AML-193 (cell line): ENCODE results near the gene LDLRAD4.

Source experiments
- DNase-seq, 2 experiments: peaks; one replicate each; lab custom pipeline; 2025; lab: John Stamatoyannopoulos, UW

The LDLRAD4 gene

DNA sequence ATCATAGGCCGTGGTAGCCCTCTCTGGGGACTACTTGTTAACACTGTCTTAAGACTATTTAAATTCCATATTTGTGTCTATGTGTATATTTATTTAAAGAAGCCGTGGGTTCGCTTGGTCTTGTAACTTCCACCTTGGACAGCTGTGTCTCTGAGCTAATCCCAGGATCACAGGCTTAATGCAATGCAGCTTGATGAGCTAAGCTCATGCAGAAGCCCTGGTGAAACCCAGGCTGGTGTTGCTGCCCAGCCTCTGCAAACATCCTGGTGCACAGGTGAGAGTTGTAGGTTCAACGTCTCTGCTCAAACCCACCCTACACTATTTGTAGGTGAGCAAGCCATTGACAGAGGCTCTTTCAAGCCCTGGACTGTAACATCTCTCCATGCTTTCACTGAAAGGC, 296.0 kb downstream of the LDLRAD4 start:
- DNase-seq = no peak

GRCh38 chr18:13516855-13517254, 298.3 kb downstream of the LDLRAD4 start:
- no peak for DNase-seq

DNA sequence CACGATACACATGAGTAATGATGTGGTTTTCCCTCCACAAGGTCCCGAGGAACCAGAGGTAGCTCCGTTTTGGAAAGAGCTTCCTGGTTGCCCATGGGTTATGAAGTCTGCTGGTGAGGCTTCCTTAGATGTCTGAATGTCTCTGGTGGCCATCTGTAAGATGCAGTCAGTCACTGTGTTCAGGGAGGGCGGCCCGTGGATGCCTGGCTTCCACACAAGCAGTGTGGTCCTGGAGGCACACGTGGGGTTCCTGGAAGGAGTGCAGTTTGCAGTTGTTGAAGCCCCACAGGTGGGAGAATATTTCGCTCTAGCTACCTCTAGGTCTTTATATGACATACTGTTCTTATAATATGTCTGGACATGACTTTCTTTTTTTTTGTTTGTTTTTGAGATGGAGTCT, 298.8 kb downstream of the LDLRAD4 start:
- DNase-seq = no peak

DNA sequence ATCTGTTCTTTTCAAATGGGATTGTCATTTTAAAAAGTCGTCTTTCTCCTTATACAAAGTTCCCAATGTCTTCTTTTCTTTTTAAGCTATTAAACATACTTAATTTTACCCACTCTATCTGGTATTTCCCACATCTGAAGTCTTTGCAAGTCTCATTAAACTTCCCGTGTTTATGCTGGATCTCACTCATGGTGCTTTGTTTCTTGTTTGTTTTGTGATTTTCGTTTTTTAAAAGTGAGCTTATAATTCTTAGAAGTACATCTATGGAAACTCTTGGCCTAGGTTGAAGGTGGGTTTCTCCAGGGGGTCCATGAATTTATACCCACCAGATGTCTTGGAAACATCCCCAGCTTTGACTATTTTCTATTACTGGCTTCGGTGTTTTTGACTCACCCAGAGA, 299.8 kb downstream of the LDLRAD4 start:
- DNase-seq = no peak

- no peak for DNase-seq
Measured at GRCh38 chr18:13520306-13520705, 301.7 kb downstream of the LDLRAD4 start.

DNA sequence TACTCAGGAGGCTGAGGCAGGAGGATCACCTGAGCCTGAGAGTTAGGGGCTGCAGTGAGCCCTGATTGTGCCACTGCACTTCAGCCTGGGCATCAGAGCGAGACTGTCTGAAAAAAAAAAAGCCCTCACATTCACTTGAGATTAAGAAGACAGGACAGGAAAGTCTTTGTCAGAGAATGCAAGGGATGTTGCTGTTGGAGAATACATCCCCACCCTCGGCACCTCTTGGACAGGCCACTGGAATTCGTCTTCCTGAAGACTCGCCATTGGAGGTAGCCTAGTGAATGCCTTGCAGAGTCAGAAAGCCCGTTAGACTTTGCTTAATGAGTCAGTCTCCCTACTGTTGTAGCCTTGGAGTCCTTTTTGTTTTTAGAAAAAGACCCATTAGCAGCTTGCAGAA, 302.2 kb downstream of the LDLRAD4 start:
- DNase-seq = no peak

GRCh38 chr18:13521418-13521817, 302.9 kb downstream of the LDLRAD4 start:
- DNase-seq = no peak

- no peak for DNase-seq
Measured at GRCh38 chr18:13522256-13522655, 303.7 kb downstream of the LDLRAD4 start.

GRCh38 chr18:13522861-13523660, 304.5 kb downstream of the LDLRAD4 start:
- no peak for DNase-seq

GRCh38 chr18:13524054-13524453, 305.5 kb downstream of the LDLRAD4 start:
- no peak for DNase-seq

GRCh38 chr18:13524811-13525210, 306.3 kb downstream of the LDLRAD4 start:
- no peak for DNase-seq

- DNase-seq = no peak
Measured at GRCh38 chr18:13525381-13526029, 306.9 kb downstream of the LDLRAD4 start.

- no peak for DNase-seq
Measured at GRCh38 chr18:13526519-13526918, 308.0 kb downstream of the LDLRAD4 start.

DNA sequence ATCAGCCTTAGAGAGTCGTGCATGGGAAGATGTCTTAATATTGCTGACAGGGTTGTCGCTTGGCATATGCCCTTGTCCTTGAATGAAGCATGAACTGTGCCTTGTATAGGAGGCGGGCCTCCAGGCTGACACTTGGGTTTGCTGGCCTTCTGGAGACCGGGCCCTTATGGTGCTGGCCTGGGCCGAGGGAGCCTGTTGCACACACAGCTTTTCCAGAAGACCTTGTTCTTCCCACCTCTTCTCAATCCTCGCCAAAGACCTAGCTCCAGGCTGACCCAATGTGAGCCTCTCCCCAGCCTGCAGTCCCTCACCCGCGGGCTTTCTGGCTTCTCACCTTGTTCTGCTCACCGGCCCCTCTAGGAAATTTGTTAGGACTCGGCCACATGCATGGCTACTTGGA, 308.7 kb downstream of the LDLRAD4 start:
- no peak for DNase-seq

DNA sequence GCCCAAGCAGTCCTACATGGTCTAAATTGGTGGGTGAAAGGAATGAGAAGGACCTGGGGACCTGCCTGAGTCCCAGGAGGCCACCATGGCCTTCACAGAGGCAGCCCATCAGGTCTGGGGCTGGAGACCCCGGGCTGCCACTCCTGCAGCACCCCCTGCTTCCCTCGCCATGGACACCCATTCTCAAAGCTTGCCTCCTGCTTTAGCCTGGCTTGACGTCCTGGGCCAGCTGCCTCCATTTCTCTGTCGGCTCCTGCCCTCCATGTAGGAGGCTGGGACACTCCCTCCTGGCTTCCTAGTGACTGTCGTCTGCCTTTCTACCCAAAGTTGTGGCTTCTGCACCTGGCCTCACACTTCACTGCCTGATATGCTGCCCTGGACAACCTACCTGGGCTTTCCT, 309.2 kb downstream of the LDLRAD4 start:
- no peak for DNase-seq

DNA sequence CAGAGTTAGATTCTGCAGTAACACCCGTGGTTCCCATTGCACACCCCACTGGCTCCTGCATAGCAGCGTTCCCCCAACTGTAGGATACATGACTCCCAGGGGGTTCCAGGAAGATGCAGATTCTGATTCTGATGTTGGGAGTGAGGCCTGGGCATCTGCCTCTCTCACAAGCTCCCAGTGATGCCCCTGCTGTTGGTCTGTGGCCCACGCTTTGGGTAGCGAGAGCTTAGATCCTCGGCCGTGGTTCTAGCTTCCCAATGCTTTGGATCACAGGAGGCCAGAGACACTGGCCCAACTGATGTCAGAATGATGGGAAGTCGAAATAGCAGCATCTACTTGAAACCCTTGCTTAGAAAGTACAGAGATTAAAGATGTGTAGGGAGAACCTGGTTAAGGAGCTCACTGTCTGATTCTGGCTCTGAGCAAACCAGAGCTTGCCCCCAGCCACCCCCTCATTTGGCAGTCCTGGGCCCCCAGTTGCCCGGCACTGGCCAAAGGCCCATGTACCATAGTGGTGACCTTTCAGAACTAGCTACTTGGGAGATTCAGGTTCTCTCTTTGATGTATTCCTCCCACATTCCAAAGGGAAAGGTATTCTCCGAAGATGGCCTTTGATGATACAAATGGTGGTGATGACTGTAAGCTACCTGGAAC, 310.3 kb downstream of the LDLRAD4 start:
- DNase-seq = no peak

DNA sequence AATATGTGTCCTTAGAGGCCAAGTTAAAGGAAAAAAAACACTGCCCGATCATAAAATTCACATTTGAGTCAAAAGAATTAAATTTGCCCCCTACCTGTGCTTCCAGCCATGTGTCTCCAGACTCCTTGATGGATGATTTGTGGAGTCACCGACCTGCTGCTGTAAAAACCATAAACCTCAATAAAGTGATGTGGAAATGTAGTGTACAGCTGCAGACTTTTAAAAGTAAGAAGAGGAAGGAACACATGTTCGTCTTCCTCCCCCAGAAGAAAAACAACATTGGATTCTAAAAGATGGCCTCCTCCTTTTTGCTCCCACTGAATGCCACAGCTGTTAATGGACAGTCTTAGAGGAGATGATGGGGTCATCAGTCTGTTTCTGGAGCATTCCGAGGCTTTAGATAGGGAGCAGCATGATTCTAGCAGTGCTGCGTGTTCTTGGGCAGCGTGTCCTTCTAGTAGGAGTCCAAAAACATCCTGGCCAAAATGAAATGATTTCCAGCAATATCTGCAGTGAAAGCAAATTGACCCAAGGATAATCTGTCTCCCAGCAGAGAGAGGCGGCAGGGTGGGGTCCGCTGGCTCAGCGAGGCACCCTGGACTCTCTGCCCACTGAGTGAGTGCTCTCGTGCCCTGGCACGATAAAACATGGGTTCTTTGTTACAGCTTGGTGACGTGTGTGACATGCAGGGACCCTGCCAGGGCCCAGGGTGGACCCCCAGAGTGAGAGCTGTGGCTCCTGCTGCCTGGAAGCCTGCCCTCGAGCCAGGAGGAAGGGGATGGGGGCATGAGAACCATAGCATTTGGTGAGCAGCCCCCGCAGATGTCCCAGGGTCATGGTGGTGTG, 311.7 kb downstream of the LDLRAD4 start:
- DNase-seq = peak; percentile 2 to 20

- DNase-seq = peak; percentile 26 to 65
Measured at GRCh38 chr18:13530879-13531387, 312.4 kb downstream of the LDLRAD4 start.

GRCh38 chr18:13531681-13532325, 313.2 kb downstream of the LDLRAD4 start:
- DNase-seq = no peak

DNA sequence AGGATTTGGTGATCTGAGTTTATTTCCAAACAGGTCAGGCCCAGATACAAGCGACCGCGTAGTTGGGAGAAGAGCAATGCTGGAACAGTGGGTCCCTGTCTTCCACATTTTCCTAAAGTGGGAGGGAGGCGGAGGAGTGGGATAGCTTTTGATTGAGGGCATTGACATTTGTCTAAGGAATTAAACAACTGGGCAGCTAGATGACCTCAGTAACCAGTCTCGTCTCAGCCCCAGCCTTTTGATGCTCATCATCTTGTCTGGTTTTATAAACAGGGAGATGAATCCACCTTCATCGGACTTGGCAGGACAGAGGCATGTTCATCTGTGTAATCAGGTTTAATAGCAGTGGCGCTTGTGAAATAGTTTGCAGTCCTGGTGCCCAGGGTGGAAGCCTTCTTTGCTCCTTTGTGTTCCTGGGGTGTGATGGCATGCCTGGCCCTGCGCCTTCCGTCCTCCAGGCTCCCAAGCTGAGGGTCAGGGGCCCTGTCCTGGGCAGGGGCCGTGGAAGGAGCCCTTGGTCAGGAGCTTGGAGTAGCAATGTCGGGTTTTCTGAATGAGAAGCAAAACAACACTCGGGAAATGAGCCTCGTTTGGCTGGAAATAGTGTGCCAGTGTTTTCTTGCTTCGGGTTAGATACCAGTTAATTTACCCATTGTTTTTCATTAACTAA, 314.0 kb downstream of the LDLRAD4 start:
- DNase-seq = no peak

GRCh38 chr18:13534631-13535030, 316.1 kb downstream of the LDLRAD4 start:
- no peak for DNase-seq
